Stimulated activated naive B cell treated with anti-CD40 and anti-IgM and Interleukin-4, amounts not matched to agents 10 μg/mL and 1 μg/mL and 100 μg/mL, for 72 hours (primary cell): ENCODE measurements around the gene CMIP.
A peak's percentile ranks its signal among the peaks of the same experiment; 100 is the strongest.
"Not testable (repeated sequence)": the region's sequence is repeated elsewhere in the genome, so short reads cannot be mapped to it uniquely, and the experiment has no call there.

Experiments
- ATAC-seq, 2 donors: fragments of 150-1000 bp; cut with Tn5 transposase; replicated peaks; 2 replicates each; pipeline ENCODE4 v1.10.0; 2021; ENCODE audit warnings: moderate library complexity in 1 of 2
- DNase-seq: peaks from one replicate; pipeline ENCODE4 v3.0.0; 2021
- H3K27ac Mint-ChIP-seq: one replicate; pipeline ENCODE4 v1.8.0; 2022; ENCODE audit warnings: mild to moderate bottlenecking, mixed read lengths
- H3K27me3 Mint-ChIP-seq, 2 donors: one replicate each; pipeline ENCODE4 v1.8.0; 2022; ENCODE audit warnings: mixed read lengths in 2 of 2
- H3K36me3 Mint-ChIP-seq, 2 donors: one replicate each; pipeline ENCODE4 v1.8.0; 2022; ENCODE audit warnings: mixed read lengths in 2 of 2, mild to moderate bottlenecking in 1 of 2
- H3K4me1 Mint-ChIP-seq, 2 donors: one replicate each; pipeline ENCODE4 v1.8.0; 2022; ENCODE audit warnings: mixed read lengths in 2 of 2, mild to moderate bottlenecking in 1 of 2
- H3K4me3 Mint-ChIP-seq, 2 donors: one replicate each; pipeline ENCODE4 v1.8.0; 2022; ENCODE audit warnings: mild to moderate bottlenecking in 2 of 2, mixed read lengths in 2 of 2, moderate library complexity in 1 of 2
- H3K9me3 Mint-ChIP-seq, 2 donors: one replicate each; pipeline ENCODE4 v1.8.0; 2022; ENCODE audit warnings: mixed read lengths in 2 of 2, mild to moderate bottlenecking in 1 of 2

The CMIP gene

DNA sequence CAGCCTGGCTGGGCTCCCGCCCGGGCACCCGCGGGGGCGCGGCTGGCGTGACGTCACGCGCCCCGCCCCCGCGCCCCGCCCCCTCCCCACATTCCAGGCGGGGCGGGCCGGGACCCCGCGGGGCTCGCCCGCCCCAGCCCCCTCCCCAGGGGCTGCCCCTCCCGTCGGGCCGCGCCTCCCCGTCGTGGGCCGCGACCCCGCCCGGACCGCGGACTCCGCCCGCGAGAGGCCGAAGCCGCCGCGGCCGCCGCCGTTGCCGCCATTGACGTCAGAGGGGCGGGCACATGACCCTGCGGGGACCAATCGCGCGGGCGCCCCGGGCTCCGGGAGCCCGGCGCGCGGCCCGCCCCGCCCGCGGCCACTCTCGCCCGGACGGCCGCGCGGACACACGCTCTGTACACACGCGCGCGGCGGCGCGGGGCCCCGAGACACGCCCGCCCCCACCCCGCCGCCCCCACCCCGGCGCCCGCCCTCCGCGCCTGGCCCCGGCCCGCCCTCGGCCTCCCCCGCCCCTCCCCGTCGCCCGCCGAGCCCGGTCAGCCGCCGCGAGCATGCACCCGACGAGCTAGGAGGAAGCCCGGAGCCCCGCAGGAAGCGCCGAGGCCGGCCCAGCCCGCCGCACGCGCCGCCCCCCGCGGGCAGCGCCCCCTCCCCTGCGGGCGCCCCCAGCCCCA is at the start of gene CMIP:
CMIP (plus strand) TSS at position 361 of the 674 bp plus-strand sequence.
- Mint-ChIP-seq H3K36me3 (peaks cover under 1 to 4% of the 10 kb centered on the region in 2 donors), H3K9me3 (no peaks in the 10 kb centered on the region), H3K4me1 (peaks cover 29 to 52% of the 10 kb centered on the region in 2 donors), H3K27me3 (no peaks in the 10 kb centered on the region), H3K4me3 (peak within 1 kb of the TSS; percentile 87 to 92), H3K27ac (peak within 1 kb of the TSS; percentile 92)
- ATAC-seq: peak; percentile 84 to 88
- peak; percentile 78 for DNase-seq

DNA sequence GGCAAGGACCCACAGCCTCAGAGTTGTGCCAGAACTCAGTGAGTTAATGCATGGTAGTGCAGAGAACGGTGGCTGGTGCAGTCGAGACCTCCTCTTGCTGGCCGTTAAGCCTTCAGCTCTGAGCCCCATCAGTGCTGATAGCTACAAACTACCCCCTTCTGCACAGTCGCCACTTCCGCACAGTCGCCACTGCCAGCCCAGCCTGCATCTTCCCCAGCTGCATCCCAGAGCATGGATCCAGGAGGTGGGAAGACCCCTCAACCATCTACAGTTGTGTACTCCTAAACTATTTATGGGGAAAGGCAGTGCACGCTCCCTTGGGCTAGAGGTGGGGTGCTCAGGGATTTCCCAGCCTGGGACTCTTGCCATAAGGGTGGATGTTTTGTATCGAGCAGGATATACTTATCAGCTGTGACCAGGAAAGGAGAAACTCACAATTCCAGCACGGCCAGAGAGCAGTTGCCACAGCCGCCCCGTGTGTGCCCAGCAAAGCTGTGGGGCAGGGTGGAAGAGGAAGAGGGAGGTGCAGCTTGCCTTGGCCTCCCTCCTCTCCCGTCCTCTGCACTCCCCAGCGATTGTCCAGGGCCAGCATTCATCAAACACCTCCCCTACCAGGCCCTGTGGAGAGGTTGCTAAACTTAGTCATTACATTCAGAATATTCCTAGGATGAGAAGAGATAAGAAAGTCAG is 49.5 kb upstream of the CMIP start:
- no peak for DNase-seq
- no peak for ATAC-seq
- no peak overlapping the region for H3K4me3 Mint-ChIP-seq
- H3K36me3 Mint-ChIP-seq: peaks cover 10 to 23% of the 10 kb centered on the region in 2 donors
- H3K27me3 Mint-ChIP-seq: no peaks in the 10 kb centered on the region
- H3K27ac Mint-ChIP-seq: peak overlapping the region; percentile 2
- H3K4me1 Mint-ChIP-seq: peaks cover 0 to 6% of the 10 kb centered on the region in 2 donors
- H3K9me3 Mint-ChIP-seq: peaks cover 0 to 1% of the 10 kb centered on the region in 2 donors

DNA sequence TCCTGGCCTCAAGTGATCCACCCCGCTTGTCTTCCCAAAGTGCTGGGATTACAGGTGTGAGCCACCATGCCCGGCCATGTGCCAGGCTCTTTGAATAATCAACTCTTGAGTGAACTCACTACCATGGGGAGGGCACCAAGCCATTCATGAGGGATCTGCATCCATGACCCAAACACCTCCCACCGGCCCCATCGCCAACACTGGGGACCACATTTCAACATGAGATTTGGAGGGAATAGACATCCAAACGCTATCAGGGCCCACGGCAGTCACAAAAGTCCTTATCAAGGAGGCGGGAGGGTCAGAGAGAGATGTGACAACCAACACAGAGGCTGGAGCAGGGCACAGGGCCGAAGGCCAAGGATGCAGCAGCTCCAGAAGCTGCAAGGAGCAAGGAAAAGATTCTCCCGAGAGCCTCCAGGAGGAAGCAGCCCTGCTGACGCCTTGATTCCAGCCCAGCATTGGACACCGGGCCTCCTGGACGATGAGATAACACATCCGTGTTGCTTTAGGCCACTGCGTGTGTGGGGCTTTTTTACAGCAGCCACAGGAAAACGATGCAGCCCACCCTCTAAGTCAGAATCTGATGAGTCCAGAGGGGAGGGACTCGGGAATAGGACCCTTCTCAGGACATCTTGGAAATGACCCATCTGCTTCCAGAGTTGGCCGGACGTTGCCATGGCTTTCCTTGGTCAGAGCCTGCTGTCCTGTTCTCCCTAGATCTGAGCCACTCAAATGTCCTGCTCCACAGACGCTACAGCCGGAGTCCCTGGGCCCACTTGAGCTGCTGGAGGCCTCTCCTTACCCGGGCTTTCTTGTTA is 47.3 kb upstream of the CMIP start:
- DNase-seq: no peak
- Mint-ChIP-seq H3K4me3 (no peak overlapping the region), H3K36me3 (peaks cover 6 to 13% of the 10 kb centered on the region in 2 donors), H3K27me3 (no peaks in the 10 kb centered on the region), H3K9me3 (peaks cover 0 to 2% of the 10 kb centered on the region in 2 donors), H3K27ac (no peak overlapping the region), H3K4me1 (peaks cover 0 to 6% of the 10 kb centered on the region in 2 donors)
- no peak for ATAC-seq

DNA sequence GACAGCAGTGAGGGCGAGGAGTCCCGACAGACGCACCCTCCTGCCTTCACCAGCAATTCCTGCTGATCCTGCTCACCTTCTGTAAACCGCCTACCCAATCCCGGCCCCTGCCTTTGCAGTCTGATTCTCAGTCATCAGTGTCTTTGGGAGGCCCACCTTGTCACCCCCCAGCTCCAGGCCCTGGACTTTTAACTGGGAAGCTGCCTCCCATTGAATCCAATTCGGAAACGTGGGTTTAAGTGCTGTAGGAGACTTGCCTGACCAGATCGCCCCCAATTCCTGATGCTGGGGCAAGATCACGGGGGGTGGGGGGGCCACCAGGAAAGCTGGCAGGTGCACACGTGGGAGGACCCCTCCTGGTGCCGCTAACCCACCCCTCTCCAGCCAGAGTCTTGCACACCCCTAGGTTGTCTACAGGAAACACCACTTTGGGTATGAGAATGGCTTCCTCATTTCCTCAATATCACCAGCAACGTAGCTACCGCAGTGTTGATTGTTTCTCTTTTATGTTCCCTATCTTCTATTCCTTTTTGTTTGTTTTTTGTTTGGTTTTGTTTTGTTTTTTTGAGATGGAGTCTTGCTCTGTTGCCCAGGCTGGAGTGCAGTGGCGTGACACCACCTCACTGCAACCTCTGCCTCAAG is 46.6 kb upstream of the CMIP start:
- H3K27ac Mint-ChIP-seq: no peak overlapping the region

DNA sequence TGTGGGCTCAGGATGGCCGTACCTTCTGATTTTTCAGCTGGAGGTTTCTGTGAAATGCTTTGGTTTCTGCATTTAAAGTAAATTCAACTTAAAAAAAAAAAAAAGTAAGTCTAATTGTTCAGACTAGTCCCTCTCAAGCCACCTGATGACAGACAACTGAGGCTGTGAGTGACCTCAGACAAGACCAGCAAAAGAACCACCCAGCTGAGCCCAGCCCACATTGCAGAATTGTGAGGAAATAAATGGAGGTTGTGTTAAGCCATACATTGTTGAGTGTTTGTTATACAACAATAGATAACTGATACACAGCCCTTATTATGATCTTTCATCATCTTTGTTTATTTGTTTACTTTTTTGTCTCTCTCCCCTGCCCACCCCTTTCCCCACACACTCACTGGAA is 44.7 kb upstream of the CMIP start:
- H3K27me3 Mint-ChIP-seq: no peaks in the 10 kb centered on the region
- H3K4me3 Mint-ChIP-seq: no peak overlapping the region
- no peak overlapping the region for H3K27ac Mint-ChIP-seq
- H3K9me3 Mint-ChIP-seq: peaks cover 0 to 2% of the 10 kb centered on the region in 2 donors
- peaks cover 2 to 6% of the 10 kb centered on the region in 2 donors for H3K4me1 Mint-ChIP-seq
- DNase-seq: no peak
- peaks cover 0 to 1% of the 10 kb centered on the region in 2 donors for H3K36me3 Mint-ChIP-seq
- ATAC-seq: no peak

More for the DNA sequence above, 46.6 kb upstream of the CMIP start:
- peaks cover 6 to 12% of the 10 kb centered on the region in 2 donors for H3K36me3 Mint-ChIP-seq
- peak; percentile 45 to 54 for ATAC-seq
- no peak overlapping the region for H3K4me3 Mint-ChIP-seq
- DNase-seq: no peak
- peaks cover 0 to 6% of the 10 kb centered on the region in 2 donors for H3K4me1 Mint-ChIP-seq
- no peaks in the 10 kb centered on the region for H3K27me3 Mint-ChIP-seq
- H3K9me3 Mint-ChIP-seq: peaks cover 0 to 2% of the 10 kb centered on the region in 2 donors

- ATAC-seq: no peak
- H3K4me3 Mint-ChIP-seq: no peak overlapping the region
- no peak for DNase-seq
- H3K4me1 Mint-ChIP-seq: peaks cover 2 to 6% of the 10 kb centered on the region in 2 donors
- H3K27me3 Mint-ChIP-seq: no peaks in the 10 kb centered on the region
- H3K9me3 Mint-ChIP-seq: peaks cover 0 to 2% of the 10 kb centered on the region in 2 donors
- H3K27ac Mint-ChIP-seq: no peak overlapping the region
- H3K36me3 Mint-ChIP-seq: no peaks in the 10 kb centered on the region
Measured at GRCh38 chr16:81401035-81401950, 43.3 kb upstream of the CMIP start.

DNA sequence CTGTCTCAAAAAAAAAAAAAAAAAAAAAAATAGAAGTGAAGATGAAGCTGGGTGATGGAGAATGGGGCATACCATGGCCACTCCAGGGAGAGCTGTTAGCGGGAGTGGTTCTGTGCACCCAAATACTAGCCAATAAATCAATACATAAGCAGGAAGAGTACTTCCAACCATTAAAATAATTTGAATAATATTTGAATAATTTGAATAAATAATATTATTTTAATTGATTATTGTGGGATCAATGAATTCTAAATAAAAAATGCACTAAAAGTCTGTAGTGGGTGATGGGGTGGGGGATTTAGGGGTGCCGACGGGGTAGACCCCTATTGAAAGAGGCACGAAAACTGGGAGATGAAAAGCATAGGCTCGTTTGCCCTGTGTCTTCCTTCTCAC is 41.4 kb upstream of the CMIP start:
- peak overlapping the region; percentile 71 to 74 for H3K4me3 Mint-ChIP-seq
- no peak for DNase-seq
- H3K27me3 Mint-ChIP-seq: peaks cover 0 to under 1% of the 10 kb centered on the region in 2 donors
- ATAC-seq: peak in 1 of 2 donors; percentile 8
- H3K36me3 Mint-ChIP-seq: no peaks in the 10 kb centered on the region
- H3K27ac Mint-ChIP-seq: peak overlapping the region; percentile 25
- peaks cover 0 to 2% of the 10 kb centered on the region in 2 donors for H3K9me3 Mint-ChIP-seq
- peaks cover 2 to 3% of the 10 kb centered on the region in 2 donors for H3K4me1 Mint-ChIP-seq

- DNase-seq (peak; percentile 73), ATAC-seq (peak; percentile 95 to 97)
- Mint-ChIP-seq H3K4me1 (peaks cover 0 to 2% of the 10 kb centered on the region in 2 donors), H3K27me3 (peaks cover 2 to 5% of the 10 kb centered on the region in 2 donors), H3K4me3 (peak overlapping the region; percentile 71 to 74), H3K9me3 (peaks cover 0 to 2% of the 10 kb centered on the region in 2 donors), H3K27ac (no peak overlapping the region), H3K36me3 (no peaks in the 10 kb centered on the region)
Measured at GRCh38 chr16:81403601-81404391, 40.8 kb upstream of the CMIP start.

DNA sequence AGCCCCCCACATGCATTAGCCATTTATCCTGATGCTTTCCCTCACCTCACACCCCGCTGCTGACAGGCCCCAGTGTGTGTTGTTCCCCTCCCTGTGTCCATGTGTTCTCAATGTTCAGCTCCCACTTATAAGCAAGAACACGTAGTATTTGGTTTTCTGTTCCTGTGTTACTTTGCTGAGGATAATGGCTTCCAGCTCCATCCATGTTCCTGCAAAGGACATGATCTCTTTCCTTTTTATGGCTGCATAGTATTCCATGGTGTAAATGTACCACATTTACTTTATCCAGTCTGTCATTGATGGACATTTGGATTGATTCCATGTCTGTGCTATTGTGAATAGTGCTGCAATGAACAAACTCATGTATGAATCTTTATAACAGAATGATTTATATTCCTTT is 39.6 kb upstream of the CMIP start:
- not testable (repeated sequence) for H3K27ac Mint-ChIP-seq, H3K4me3 Mint-ChIP-seq, ATAC-seq, H3K36me3 Mint-ChIP-seq, DNase-seq, H3K9me3 Mint-ChIP-seq, H3K4me1 Mint-ChIP-seq, H3K27me3 Mint-ChIP-seq

GRCh38 chr16:81405702-81406113 is 38.9 kb upstream of the CMIP start:
- Mint-ChIP-seq H3K4me1 (peaks cover 0 to 4% of the 10 kb centered on the region in 2 donors), H3K9me3 (no peaks in the 10 kb centered on the region), H3K27me3 (peaks cover 5 to 6% of the 10 kb centered on the region in 2 donors), H3K27ac (no peak overlapping the region), H3K36me3 (no peaks in the 10 kb centered on the region), H3K4me3 (no peak overlapping the region)
- ATAC-seq (no peak), DNase-seq (no peak)

GRCh38 chr16:81408409-81408950 is 36.1 kb upstream of the CMIP start:
- no peak for DNase-seq
- Mint-ChIP-seq H3K36me3 (no peaks in the 10 kb centered on the region), H3K27ac (no peak overlapping the region), H3K4me3 (no peak overlapping the region), H3K27me3 (peaks cover 5 to 10% of the 10 kb centered on the region in 2 donors), H3K9me3 (no peaks in the 10 kb centered on the region), H3K4me1 (peaks cover 0 to 2% of the 10 kb centered on the region in 2 donors)
- no peak for ATAC-seq

GRCh38 chr16:81409016-81409556 is 35.5 kb upstream of the CMIP start:
- ATAC-seq (no peak), DNase-seq (no peak)
- peaks cover 0 to 2% of the 10 kb centered on the region in 2 donors for H3K4me1 Mint-ChIP-seq
- no peak overlapping the region for H3K4me3 Mint-ChIP-seq
- no peaks in the 10 kb centered on the region for H3K36me3 Mint-ChIP-seq
- no peak overlapping the region for H3K27ac Mint-ChIP-seq
- no peaks in the 10 kb centered on the region for H3K9me3 Mint-ChIP-seq
- H3K27me3 Mint-ChIP-seq: peaks cover 5 to 10% of the 10 kb centered on the region in 2 donors
